Spleen (tissue), 3 donors: ENCODE measurements around the gene ADAMTS12.

ENCODE experiments used
- POLR2A ChIP-seq, 3 donors: fragments of 450-650 bp; IDR thresholded peaks; one replicate each; pipeline ENCODE4 v1.5.1; 2017; ENCODE audit warnings: antibody characterized with exemption in 3 of 3, mild to moderate bottlenecking in 1 of 3
- POLR2AphosphoS5 ChIP-seq, 3 donors: sonication (generic); formaldehyde crosslinking; IDR thresholded peaks; one replicate each; pipeline ENCODE4 v1.5.1; 2017; ENCODE audit warnings: antibody characterized with exemption in 3 of 3

- TF ChIP-seq POLR2A (IDR thresholded peaks at IDR 0.05) (no peak), POLR2AphosphoS5 (IDR thresholded peaks at IDR 0.05) (no peak)
Measured at GRCh38 chr5:33579789-33580188, 312.0 kb downstream of the ADAMTS12 start.
